Loucy (cell line): Measurements from ENCODE around the gene TXNL1.

ENCODE experiments used
- CTCF ChIP-seq: fragments of 200-600 bp; sonication (generic); conservative IDR thresholded peaks from 2 replicates; pipeline ENCODE4 v1.5.1; 2014; ENCODE audit warnings: mild to moderate bottlenecking, antibody characterized with exemption, low read length
- EZH2phosphoT487 ChIP-seq: fragments of 200-600 bp; IDR thresholded peaks from 2 replicates; pipeline ENCODE4 v1.6.1; 2018; ENCODE audit warnings: antibody characterized with exemption, mild to moderate bottlenecking, moderate library complexity, borderline replicate concordance

- TF ChIP-seq EZH2phosphoT487, result no peak
- TF ChIP-seq CTCF, result no peak
These were observed 58.9 kb downstream of the TXNL1 start for GRCh38 chr18:56579451-56579850.
